Stimulated activated CD4-positive, alpha-beta T cell treated with anti-CD3 and anti-CD28 coated beads, TNF-alpha, amount 100 ng/mL, for 1 hour (primary cell): ENCODE results near the gene EFEMP1.
"Not testable (repeated sequence)": the region's sequence is repeated elsewhere in the genome, so short reads cannot be mapped to it uniquely, and the experiment has no call there.

Source experiments
- DNase-seq, 3 donors: peaks; one replicate each; pipeline ENCODE4 v3.0.0-alpha.2; 2020; ENCODE audit warnings: low read depth in 3 of 3, low spot score in 1 of 3

EFEMP1 gene

DNA sequence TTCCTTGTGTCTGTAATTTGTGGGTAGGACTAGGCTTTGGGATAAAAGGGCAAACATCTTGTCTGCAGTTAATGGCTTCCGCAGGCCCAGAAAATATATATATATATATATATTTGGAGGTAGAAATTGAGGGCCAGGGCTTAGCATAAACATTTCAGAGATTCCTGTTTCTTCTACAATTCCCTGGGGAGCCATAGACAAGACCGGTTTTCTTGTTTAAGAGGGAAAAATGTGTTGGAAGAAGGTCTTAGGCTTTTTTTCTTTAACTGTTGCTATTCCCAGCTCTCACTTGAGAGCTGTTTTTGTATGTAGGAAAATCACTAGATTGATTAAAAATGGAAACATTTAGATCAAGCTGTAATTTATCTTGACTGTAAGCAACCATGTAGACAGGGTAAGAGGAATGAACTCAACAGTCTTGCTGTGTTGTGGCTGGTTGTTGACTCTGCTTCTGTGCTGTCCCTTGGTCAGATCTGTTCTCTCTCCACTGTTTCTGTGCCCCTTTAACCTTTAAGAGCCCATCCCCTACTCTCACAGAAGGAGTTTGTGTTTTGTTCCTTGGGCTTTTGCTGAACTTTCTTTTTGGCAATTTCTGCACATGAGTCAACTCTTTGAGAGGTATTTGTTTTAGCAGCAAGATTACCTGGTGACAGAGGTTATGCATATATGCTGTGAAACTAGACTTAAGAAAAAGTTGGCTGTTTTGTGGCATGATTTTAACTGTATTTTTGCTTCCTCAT lies 58.3 kb downstream of the EFEMP1 start:
- no peak for DNase-seq

GRCh38 chr2:55864351-55865084 lies 59.1 kb downstream of the EFEMP1 start:
- DNase-seq = no peak

DNA sequence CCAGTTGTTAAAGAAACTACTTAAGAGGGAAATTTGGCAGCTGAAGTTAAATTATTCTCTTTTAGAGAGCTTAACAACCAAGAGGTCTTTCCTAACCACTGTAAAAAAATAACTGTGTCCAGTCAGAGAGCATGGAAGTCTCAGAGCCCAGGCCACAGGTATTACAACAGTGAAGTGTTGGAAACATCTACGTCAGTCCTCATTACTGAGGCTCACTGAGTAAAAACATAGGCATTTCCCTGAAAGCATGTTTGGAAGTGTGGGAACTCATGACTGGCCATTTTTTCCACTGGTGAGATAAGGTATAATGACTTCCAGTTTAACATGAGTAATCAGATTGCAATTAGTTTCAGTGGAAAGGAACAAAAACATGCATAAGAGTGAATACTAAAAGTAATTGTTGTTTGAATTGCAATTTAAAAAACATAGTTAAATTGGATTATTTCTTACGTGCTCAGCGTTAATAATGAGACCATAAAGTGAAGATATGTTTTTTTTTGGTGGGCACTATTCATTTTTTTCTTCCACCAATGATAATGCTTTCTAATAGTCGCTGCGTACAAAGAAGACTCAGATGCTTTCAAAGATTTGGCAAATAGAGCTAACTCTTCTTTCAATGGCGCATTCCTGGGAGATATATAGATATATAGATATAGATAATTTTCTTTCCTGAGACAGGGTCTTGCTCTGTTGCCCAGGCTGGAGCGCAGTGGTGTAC lies 60.8 kb downstream of the EFEMP1 start:
- DNase-seq = no peak

DNA sequence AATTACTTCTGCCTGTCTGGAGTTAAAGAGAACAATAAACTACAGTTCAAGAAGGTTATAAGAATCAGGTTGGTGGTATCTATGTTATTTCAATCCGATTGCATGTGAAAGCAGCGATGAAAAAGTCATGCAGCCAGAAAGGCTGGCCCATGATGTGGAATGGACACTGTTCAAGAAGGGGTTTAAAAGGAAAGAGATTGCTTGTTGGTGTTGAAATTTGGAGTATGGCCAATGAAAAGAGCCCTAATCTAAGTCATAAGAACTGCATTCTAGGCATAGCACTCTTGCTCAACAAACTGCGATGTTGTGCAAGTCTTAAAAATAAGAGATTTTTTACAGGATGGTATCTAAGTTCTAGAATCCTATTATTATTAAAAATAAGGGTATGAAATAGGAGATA lies 61.3 kb downstream of the EFEMP1 start:
- DNase-seq = no peak

DNA sequence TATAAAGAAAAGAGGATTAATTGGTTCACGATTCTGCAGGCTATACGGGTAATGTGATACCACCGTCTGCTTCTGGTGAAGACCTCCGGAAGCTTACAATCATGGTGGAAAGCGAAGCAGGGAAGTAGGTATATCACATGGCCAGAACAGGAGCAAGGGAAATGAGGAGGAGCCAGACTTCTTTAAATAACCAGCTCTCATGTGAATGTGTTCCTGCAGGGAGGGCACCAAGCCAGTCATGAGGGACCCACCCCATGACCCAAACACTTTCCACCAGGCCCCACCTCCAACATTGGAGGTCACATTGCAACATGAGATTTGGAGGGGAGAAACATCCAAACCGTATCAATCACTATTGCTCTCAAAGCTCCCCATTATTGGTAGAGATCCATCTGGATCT lies 61.8 kb downstream of the EFEMP1 start:
- DNase-seq = no peak

GRCh38 chr2:55860832-55861231 lies 62.8 kb downstream of the EFEMP1 start:
- no peak for DNase-seq

DNA sequence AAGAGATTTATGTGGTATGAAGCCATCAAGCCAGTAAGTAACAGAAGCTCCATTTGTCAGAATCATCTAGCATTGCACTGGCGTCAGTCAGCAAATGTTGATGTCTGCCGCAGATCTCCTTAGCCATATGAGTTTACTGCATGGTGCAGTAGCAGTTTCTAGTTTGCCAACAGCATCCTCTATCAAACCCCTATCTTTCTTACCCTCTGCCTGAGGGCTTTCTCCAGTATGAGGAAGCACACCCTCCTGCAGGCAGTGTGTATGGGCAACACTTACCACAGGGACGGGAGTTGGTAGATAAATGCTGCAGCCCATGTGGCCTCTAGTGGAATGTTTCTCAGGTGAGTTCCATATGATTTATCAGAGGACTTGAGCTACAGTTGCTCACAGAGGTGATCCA lies 63.7 kb downstream of the EFEMP1 start:
- DNase-seq = no peak

DNA sequence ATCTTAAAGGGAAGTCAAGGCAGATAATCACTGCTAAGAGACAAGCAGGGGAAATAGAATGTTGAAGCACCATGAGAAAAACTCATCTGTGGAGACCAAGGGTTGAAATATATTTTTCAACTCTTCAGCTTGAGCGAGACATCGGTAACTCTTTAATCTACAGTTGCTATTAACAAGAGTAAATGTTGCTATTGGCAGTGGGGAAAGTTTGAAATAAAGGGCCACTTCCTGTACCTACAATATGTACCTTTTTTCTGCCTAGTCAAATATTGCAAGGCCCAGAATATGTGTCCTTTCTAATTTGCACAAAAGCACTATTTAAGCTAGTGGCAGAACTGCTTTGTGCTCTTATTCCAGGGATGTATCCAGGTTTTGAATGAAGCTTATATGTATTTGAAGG lies 65.8 kb downstream of the EFEMP1 start:
- DNase-seq = no peak

GRCh38 chr2:55856936-55857335 lies 66.6 kb downstream of the EFEMP1 start:
- no peak for DNase-seq

GRCh38 chr2:55848096-55848495 lies 75.5 kb downstream of the EFEMP1 start:
- no peak for DNase-seq

GRCh38 chr2:55846426-55846825 lies 77.2 kb downstream of the EFEMP1 start:
- no peak for DNase-seq

DNA sequence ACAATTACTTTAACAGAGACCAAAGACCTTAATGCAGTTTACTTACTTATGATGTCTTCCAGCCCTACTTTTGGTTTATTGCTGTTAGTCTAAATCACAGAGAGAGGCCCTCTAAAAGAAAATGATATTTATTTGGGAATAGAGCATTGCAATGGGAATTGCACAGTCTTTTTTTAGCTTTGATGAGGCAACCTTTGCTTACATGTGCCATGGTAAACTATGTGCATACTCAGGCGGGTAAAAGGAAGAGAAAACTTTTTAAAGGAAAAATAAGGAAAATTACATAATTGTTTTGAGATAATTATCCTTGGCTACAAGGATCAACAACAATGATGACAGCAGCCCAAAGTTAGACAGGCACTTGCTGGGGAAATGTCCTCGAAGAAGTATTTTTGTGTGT lies 78.6 kb downstream of the EFEMP1 start:
- DNase-seq = no peak

DNA sequence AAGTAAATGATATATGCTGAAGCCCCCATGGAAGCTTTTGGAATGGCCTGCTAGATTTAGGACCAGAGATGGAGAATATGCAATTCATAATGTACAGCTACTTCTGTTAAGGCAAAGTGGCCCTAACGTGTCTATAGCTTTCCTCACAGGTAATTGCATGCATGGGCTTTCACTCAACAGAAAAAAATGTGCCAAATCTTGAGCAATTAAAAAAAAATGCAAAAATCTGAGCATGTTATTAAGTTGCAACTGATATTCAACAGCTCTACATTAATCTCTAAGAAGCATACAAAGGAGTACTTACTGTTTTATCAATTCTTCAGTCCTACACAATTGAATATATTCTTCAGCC lies 79.6 kb downstream of the EFEMP1 start:
- no peak for DNase-seq

DNA sequence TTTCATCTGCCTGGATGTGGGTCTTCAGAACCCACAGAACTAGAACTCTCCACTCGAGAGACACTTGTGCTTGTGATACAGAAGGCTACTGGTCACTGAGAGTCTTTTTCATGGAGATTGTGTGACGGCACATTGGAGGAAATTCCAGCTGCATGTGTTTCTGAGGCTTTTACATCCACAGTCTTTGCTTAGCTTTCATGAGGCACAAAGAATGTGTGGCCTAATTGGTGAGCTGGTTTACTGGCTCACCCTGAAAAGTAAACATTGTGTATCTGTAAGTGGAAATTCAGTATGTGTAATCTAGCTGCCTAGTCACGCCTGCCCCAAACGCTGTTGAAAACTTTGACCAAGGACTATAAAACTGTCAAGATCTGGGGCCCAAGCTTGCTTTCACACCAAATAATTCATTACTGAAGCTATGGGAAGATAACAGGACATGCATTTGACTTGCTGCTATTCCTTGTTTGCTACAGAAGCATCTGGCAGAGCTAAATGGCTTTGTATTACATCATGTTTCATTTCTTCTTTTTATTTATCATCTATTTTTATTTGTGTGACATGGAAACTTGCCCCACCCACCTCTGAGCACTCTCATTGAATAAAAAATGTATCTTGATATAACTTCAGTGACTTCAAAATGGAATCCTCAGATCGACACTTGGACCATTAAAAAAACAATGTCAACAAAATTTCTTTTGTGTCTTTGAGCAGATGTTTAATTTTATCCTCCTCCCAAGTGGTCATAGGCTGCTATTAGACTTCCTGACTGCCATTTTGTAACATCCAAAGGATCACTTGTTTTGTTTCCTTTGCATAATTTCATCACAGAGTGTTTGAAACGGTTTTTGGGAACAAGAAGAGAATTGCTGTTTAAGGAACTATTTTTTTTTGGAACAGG lies 80.2 kb downstream of the EFEMP1 start:
- no peak for DNase-seq

DNA sequence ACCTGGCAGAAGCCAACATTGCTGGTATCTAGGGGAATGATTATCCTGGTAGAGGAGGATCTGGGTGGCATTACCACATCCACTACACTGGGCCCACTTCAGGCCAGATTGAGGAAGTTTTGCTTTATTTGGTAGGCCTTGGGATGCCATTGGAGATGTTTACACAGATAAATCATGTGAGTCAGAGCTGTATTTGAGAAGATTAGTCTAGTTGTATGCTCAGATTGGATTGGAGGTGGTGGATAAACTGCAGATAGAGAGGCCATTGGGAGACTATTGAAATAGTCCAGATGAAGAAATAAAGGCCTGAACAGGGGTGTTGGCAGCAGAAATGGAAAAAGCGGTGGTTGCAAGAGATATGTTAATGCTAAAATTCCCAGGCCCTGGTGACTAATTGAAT lies 81.5 kb downstream of the EFEMP1 start:
- DNase-seq = no peak

DNA sequence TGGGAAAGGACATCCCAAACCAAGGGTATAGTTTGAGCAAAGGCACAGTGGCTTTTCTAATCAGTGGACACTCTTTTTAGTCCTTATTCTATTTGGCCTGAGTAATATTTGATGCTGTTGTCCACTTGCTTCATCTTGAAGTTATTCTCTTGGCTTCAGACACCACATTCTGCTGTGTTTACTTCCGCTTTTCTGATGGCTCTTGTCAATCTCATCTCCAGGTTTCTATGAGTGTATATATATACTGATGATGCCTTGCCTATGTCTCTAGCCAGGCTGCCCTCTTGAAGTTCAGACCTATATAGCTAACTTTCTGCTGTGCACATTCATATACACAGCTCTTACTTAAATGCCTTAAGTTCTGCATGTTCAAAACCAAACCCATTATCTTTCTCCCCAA lies 83.1 kb downstream of the EFEMP1 start:
- DNase-seq = no peak

GRCh38 chr2:55839182-55839819 lies 84.3 kb downstream of the EFEMP1 start:
- DNase-seq = no peak

- no peak for DNase-seq
Observed at GRCh38 chr2:55838653-55839052, 84.9 kb downstream of the EFEMP1 start.

- not testable (repeated sequence) for DNase-seq
Observed at GRCh38 chr2:55838117-55838516, 85.5 kb downstream of the EFEMP1 start.

- no peak for DNase-seq
Observed at GRCh38 chr2:55837073-55837472, 86.5 kb downstream of the EFEMP1 start.
